K562 (cell line): ENCODE measurements around the gene CHD5. TPM values are rescaled to one million over a fixed set of nuclear protein-coding genes. Genes with fewer than 3 reads are reported as not detected.

Source experiments
- BRD4 ChIP-seq: fragments of 200-600 bp; sonication (generic); IDR thresholded peaks from 2 replicates; pipeline ENCODE4 v1.6.1; 2017; ENCODE audit warnings: inconsistent platforms
- CTBP1 ChIP-seq: fragments of 450-650 bp; IDR thresholded peaks from 2 replicates; pipeline ENCODE4 v1.6.1; 2016; ENCODE audit warnings: borderline replicate concordance
- EHMT2 ChIP-seq: fragments of 450-650 bp; IDR thresholded peaks from 2 replicates; pipeline ENCODE4 v1.6.1; 2018; ENCODE audit warnings: antibody characterized with exemption
- ELF4 ChIP-seq: fragments of 450-650 bp; formaldehyde crosslinking; IDR thresholded peaks from 2 replicates; pipeline ENCODE4 v1.4.0; 2022; ENCODE audit warnings: missing genetic modification characterization
- HDAC1 ChIP-seq, 2 experiments: fragments of 450-650 bp; IDR thresholded peaks; 2 replicates each; pipeline ENCODE4 v1.6.1; 2016 to 2017; ENCODE audit warnings: inconsistent platforms in 1 of 2, mild to moderate bottlenecking in 1 of 2, moderate library complexity in 1 of 2
- HNRNPL ChIP-seq: fragments of 200-400 bp; formaldehyde crosslinking; IDR thresholded peaks from 2 replicates; pipeline ENCODE4 v1.6.1; 2017; ENCODE audit warnings: low read depth, mild to moderate bottlenecking, low read length
- MTA1 ChIP-seq: fragments of 450-650 bp; IDR thresholded peaks from 2 replicates; pipeline ENCODE4 v1.6.1; 2017; ENCODE audit warnings: borderline replicate concordance
- MYNN ChIP-seq, 2 experiments: sonication (generic); formaldehyde crosslinking in 1 of 2; IDR thresholded peaks; 2 replicates each; pipeline versions ENCODE4 v1.5.0 to v1.6.1; 2016 to 2020; ENCODE audit warnings: antibody characterized with exemption in 1 of 2, missing genetic modification reagents in 1 of 2
- SP2 ChIP-seq: IDR thresholded peaks from 2 replicates; pipeline ENCODE4 v1.6.1; 2011; ENCODE audit warnings: mild to moderate bottlenecking, low read depth, low read length, moderate library complexity; ENCODE audit not compliant: poor library complexity, severe bottlenecking; ENCODE audit errors: extremely low read depth
- ZNF507 ChIP-seq: conservative IDR thresholded peaks from 2 replicates; pipeline ENCODE4 v1.6.1; 2017; ENCODE audit warnings: missing genetic modification characterization, missing compliant biosample characterization
- polyA plus RNA-seq, 8 experiments: library from polyadenylated mRNA; depleted of rRNA in 4 of 8; stranded (reverse) in 5 of 8; unstranded in 3 of 8; fragments of >200 nt; fragmentation: Nextera tagmentation in 2 of 8; fragmentation: Illumina TruSeq in 1 of 8; extraction: Ambion mirVana in 2 of 8; extraction: Trizol in 1 of 8; gene quantifications; 2 replicates each; pipeline versions ENCODE4 v1.2.1 to v1.2.3, GENCODE V29; 2011 to 2014; ENCODE audit warnings: inconsistent platforms in 1 of 8, missing spikeins in 1 of 8
- total RNA-seq, 7 experiments: library from RNA; depleted of rRNA in 6 of 7; stranded (reverse); fragments of >200 nt in 6 of 7; fragmentation: Illumina TruSeq in 2 of 7; extraction: Trizol in 2 of 7; gene quantifications; 2 replicates each; pipeline versions ENCODE4 v1.2.1 to v1.2.3, GENCODE V29; 2011 to 2021; ENCODE audit warnings: low replicate concordance in 1 of 7
- TF ChIP-seq, protein P1 (sequence below): fragments of 450-650 bp; formaldehyde crosslinking; IDR thresholded peaks from 2 replicates; pipeline ENCODE4 v1.4.0; 2022; ENCODE audit warnings: missing genetic modification characterization
- TF ChIP-seq, protein P2 (sequence below): fragments of 250-450 bp; sonication (Bioruptor Pico); IDR thresholded peaks from 2 replicates; pipeline ENCODE4 v1.4.0; 2020; ENCODE audit warnings: mild to moderate bottlenecking, moderate library complexity

The CHD5 gene
- total and polyA plus RNA-seq, 9 of the 15 experiments (the other 6 are each of a cell fraction or from before 2014, with no cell fraction given): 0.03 to 0.52 (median 0.11) TPM; not detected in 2

DNA sequence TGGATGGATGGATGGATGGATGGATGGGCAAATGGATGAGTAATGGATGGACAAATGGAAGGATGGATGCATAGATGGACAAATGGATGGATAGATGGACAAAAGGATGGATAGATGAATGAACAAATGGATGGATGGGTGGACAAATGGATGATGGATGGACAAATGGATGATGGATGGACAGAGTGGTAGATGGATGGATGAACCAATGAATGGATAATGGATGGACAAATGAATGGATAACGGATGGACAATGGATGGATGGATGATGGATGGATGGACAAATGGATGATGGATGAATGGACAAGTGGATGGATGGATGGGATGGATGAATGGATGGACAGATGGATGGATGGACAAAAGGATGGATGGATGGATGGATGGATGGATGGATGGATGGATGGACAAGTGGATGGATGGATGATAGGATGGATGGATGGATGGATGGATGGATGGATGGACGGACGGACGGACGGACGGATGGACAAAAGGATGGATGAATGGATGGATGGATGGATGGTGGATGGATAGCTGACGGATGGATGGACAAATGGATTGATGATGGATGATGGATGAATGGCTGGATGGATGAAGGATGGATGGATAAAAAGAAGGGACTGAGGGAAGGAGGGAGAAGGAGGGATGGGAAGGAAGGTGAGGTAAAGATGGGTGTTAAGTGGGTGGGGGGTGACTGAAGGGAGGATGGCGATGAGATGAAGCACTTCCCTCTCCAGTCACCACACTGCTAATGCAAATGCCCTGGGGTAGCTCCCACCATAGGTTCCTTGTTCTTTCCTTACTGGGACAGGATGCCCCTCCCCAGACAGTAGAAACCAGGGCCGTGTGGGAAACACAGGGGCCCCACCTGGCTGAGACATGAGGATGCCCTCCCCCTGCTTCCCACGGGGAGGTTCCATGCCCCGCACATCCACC is 29.8 kb downstream of the CHD5 start (continued):
- TF ChIP-seq SP2 (no peak), ZNF507 (tag) (no peak), CTBP1 (0 out of 2 replicates have a peak, but pooled peaks have one; percentile 13), HNRNPL (no peak), EHMT2 (peak; percentile 64; the same call in 1 of the 2 replicates), MTA1 (0 out of 2 replicates have a peak, but pooled peaks have one; percentile 21), HDAC1 (IDR thresholded peaks at IDR 0.05) (peak in 1 of 2 experiments; percentile 30; a peak in 1 of 4 replicates), MYNN (IDR thresholded peaks at IDR 0.05) (no peak), MYNN (CRISPR knock-in tag; IDR thresholded peaks at IDR 0.05) (no peak), ELF4 (CRISPR knock-in tag) (0 out of 2 replicates have a peak, but pooled peaks have one; percentile 4), BRD4 (no peak)
- TF ChIP-seq, protein P1, sequence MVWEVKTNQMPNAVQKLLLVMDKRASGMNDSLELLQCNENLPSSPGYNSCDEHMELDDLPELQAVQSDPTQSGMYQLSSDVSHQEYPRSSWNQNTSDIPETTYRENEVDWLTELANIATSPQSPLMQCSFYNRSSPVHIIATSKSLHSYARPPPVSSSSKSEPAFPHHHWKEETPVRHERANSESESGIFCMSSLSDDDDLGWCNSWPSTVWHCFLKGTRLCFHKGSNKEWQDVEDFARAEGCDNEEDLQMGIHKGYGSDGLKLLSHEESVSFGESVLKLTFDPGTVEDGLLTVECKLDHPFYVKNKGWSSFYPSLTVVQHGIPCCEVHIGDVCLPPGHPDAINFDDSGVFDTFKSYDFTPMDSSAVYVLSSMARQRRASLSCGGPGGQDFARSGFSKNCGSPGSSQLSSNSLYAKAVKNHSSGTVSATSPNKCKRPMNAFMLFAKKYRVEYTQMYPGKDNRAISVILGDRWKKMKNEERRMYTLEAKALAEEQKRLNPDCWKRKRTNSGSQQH: 0 out of 2 replicates have a peak, but pooled peaks have one; percentile 13
- TF ChIP-seq, protein P2, sequence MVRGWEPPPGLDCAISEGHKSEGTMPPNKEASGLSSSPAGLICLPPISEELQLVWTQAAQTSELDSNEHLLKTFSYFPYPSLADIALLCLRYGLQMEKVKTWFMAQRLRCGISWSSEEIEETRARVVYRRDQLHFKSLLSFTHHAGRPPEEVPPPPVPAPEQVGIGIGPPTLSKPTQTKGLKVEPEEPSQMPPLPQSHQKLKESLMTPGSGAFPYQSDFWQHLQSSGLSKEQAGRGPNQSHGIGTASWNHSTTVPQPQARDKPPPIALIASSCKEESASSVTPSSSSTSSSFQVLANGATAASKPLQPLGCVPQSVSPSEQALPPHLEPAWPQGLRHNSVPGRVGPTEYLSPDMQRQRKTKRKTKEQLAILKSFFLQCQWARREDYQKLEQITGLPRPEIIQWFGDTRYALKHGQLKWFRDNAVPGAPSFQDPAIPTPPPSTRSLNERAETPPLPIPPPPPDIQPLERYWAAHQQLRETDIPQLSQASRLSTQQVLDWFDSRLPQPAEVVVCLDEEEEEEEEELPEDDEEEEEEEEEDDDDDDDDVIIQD (CRISPR knock-in tag): no peak
